Measurements from ENCODE around the gene PIK3CD.
A peak's percentile ranks its signal among the peaks of the same experiment; 100 is the strongest.
"Not testable (repeated sequence)": the region's sequence is repeated elsewhere in the genome, so short reads cannot be mapped to it uniquely, and the experiment has no call there.

The PIK3CD gene

DNA sequence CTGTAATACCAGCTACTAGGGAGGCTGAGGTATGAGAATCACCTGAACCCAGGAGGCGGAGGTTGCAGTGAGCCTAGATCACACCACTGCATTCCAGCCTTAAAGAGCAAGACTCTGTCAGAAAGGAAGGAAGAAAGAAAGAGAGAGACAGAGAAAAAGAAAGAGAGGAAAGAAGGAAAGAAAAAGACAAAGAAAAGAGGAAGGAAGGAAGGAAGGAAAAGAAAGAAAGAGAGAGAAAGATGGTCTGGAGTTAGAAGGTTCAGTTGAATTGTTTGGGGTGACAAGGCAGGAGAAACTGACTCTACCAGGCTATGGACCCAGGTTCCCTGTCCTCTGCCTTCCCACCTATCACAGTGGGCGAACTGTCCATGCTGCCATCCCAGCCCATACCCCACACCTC, 27.4 kb upstream of the PIK3CD start:
- no peak for DNase-seq (ENCODE audit: low read depth)

DNA sequence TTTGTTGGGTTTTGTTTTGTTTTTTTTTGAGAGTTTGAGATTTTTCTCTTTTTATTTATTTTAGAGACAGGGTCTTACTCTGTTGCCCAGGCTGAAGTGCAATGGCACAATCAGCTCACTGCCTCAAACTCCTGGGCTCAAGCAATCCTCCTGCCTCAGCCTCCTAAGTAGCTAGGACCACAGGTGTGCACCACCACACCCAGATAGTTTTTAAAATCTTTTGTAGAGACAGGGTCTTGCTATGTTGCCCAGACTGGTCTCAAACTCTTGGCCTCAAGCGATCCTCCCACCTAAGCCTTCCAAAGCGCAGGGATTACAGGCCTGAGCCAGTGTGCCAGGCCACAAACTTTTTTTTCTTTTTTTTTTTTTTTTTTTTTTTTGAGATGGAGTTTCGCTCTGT, 26.5 kb upstream of the PIK3CD start:
- not testable (repeated sequence) for DNase-seq (ENCODE audit: low read depth)

DNA sequence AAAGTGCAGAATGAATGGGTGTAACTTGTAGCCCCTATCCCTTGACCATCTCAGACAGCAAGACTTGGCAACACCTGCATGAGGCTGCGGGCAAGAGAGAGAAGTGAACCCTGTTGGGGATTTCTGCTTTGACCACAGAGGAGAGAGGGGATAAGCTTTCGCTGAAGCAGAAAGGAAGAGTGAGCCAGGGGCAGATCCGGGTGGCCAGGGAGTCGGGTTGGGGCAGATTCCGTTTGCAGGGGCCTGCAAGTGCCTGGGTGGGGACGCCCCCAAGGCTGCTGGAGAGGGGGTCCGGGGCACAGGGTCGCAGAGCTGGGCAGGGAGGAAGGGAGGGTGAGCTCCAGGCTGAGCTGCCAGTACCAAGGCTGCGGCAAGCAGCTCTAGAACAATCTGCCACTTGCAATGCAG, 25.3 kb upstream of the PIK3CD start:
- peak; percentile 12 for DNase-seq (ENCODE audit: low read depth)

DNA sequence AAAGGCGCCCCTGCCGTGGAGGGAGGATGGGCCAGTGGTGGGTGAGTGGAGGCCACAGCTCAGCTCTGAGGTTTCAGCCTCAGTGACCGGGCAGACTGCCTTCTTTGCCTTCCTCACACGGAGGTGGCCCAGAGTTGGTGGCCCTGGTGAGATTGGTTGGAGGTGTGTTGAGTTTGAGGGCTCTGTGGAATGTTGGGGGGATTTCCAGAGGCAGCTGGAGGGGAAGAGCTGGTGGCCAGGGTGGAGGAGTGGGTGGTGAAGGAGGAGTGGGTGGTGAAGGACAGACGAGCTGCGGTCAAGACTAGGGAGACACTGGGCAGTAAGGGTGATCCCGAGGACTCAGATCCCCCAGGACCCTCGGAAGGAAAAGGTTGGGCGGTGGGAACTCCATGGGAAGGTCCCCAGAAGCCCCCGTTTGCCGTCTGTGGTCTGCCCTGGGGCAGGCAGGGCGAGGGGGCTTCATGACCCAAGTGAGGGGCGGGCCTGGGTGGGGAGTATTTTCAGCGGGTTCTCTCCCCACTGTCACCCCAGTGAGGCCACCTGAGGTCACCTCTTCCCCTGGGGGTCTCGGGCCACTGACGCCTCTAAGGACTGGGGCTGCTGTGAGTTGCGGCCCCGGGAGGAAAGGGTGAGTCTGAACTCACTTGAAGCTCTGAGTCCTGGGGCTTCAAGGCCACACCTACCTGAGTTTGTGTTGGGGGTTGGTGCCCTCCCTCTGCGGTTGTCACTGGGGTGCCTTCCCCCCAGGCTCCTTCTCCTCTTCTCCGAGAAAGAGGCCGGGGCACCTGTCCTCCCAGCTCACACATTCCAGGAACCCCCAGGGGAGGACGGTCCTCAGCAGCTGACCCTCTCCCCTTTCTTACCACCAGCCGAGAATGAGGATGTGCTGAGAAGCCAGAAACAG, 22.7 kb upstream of the PIK3CD start:
- peak; percentile 68 for DNase-seq (ENCODE audit: low read depth)

DNA sequence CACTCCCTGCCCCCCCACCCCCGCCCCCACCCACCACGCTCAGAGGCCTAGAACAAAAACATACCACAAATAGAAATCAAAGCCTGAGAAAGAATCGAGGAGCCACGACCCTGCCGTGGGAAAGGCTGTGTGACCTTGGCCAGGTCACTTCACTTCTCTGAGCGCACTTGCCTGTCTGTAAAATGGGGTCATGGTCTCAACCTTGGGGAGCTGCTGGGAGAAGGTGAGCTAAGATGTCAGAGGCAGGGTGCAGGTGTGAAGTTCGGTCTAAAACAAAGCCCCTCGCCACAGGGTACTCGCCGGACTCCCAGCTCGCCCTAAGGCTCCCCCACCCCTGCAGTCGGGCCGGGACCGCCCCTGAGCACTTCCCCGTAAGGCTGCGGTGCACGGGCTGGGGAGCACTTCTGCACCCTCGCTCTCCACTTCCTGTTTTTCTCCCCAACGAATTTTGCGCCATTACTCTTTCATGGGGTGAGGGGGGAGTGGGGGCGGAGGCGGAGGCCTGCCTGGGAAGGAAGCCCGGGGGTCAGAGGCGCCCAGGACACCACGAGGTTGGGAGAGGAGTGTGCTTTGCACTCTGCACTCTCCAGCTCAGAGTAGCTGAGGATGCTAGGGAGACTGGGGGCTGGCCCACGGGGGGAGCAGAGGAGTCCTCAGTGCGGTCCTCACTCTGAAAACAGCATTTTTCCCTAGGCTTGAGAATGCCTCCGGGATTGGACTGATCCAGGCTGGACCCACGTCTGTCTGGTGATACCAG, 21.9 kb upstream of the PIK3CD start:
- DNase-seq (ENCODE audit: low read depth): peak; percentile 77

DNA sequence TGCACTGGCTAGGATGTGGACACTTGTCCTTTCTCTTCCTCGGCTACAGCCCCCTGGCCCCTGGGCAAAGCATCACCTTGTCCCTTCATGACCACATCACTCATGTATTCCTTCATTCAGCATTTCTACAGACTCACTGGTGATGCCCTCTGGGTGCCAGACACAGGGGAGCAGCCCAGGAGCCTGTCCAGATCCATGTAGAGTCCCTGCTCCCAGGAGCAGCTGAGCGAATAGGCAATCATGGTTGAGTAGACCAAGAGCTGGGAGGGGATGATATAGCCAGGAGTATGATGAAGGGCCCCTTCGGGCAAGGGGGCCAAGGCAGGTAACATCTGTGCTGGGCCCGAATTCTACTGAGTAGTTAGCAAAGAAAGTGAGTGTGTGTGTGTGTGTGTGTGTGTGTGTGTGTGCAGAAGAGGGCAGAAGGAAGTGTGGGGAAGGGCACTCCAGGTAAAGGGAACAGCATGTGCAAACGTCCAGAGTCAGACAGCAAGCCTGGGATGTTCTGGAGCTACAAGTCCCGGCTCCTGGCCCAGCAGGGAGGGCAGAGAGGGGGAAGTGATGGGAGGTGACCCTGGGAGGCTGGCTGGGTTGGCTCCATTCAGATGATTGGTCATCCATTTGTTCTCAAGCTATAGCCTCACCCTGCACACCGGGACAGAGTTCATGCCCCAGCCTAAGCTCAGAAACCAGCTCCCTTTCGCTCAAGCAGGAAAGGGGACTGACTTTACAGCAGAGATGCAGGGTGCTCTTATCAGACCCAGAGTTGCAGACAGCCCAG, 21.0 kb upstream of the PIK3CD start:
- DNase-seq (ENCODE audit: low read depth): peak; percentile 11

DNA sequence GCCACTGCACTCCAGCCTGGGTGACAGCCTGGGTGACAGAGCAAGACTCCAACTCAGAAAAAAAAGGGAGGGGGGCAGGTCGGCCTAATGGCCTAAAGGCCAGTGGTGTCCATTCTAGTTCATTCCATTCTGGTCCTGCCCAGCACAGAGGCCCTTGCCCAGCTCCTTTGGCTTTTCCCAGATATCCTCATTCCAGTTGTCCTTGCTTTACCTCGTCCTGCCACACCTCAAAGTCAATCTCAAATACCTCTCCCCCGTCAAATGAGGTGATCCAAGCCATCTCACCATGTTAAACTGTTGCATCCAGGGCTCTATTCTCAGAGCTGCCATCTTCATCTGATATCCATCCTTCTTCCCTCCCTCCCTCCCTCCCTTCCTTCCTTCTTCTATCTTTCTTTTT, 19.9 kb upstream of the PIK3CD start:
- no peak for DNase-seq (ENCODE audit: low read depth)

DNA sequence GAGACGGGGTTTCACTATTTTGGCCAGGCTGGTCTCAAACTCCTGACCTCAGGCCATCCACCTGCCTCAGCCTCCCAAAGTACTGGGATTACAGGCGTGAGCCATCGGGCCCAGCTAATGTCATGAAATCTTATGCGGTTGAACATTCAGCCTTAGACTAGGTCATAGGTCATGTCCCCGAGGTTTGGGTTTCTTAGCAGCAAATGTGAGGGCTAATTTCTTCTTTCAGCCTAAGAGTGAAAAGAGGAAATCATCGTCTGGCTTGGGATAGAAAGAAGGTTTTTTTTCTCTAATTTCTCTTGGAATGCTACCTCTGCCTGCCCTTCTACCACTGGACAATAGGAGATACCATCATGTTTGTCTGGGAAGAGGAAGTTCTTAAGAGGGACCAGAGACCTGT, 18.0 kb upstream of the PIK3CD start:
- no peak for DNase-seq (ENCODE audit: low read depth)

DNA sequence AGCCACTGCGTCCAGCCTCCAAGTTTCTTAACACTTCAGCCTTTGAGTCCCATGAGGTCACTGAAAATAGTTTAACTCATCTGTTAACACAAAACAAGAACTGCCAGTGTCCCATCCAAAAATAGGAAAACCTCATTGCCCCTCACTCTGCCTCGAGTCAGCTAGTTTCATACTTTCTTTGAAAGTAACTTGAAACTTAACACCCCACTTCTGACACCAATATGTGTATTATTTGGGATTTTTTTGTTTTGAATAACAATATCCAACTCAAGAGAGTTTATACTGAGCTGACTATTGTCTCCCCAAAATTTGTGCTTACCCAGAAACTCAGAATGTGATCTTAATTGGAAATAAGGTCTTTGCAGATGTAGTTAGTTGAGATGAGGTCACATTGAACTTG, 16.9 kb upstream of the PIK3CD start:
- DNase-seq (ENCODE audit: low read depth): no peak

DNA sequence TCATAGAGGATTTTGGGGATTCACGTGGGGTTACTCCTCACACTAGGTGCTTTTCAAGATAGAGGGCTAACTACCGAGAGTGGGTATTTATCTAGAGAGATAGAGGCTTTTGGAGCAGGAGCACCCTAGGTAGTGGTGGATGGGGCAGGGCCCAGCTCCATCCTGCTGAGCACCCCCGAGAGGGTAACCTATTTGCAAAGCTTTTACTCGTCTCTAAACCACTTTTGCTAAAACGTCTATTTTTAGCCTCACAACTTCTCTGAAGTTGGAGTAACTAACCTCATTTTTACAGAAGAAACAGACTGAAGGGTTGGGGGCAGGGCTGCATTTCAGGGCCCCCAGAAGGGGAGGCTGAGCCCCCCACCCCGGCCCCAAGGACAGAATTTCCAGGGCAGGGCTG, 12.3 kb upstream of the PIK3CD start:
- DNase-seq (ENCODE audit: low read depth): no peak

DNA sequence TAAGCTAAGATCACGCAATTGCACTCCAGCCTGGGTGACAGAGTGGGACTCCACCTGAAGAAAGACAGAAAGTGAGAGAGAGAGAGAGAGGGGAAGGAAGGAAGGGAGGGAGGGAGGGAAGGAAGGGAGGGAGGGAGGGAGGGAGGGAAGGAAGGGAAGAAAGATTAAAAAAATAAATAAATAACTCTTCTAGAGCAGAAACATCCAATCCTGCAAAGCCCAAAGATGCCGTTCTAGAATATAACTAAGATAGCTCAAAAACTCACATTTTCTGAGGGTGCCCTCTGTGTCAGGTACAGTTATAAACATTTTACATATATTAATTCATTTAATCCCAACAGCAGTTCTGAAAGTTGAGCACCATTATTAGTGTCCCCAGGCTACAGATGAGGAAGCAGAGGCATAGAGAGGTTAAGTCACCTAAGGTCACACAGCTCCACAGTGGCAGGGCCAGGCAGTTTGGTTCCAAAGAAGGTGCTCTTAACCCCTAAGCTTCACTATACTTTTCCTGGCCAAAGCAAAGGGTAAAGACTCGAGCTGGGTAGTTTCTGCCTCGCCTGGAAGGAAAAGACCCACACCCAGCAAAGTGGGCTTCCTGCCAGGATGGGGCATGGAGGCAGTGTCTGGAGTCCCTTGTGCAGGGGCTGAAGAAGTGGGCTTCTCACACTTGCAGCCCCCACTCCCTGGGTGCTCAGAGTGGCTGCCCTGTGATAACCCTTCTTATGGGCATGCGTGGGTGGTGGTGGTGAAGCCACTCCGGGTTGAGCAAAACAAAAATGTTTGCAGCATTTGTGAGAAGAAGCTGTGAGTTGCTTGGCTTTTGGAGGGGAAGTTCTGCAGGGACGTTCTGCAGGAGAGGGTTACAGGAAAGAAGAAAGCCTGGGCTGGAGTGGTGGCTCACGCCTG, 7.9 kb upstream of the PIK3CD start:
- DNase-seq (ENCODE audit: low read depth): no peak

DNA sequence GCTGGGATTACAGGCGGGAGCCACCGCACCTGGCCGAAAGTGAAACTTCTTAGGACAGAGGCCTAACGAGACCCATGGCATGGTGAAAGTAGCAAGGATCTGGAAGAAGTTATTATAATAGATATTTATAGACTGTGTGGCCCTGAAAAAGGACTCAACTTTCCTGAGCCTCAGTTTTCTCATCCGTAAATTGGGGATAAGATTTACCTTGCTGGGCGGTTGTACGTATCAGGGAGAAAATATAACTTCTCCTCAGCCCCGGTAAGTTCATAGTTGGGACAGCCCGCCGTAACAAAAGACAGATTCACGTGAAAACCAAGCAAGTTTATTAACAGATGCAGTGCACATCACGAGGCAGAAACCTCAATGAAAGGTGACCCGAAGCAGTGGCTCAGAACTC, 5.5 kb upstream of the PIK3CD start:
- no peak for DNase-seq (ENCODE audit: low read depth)

DNA sequence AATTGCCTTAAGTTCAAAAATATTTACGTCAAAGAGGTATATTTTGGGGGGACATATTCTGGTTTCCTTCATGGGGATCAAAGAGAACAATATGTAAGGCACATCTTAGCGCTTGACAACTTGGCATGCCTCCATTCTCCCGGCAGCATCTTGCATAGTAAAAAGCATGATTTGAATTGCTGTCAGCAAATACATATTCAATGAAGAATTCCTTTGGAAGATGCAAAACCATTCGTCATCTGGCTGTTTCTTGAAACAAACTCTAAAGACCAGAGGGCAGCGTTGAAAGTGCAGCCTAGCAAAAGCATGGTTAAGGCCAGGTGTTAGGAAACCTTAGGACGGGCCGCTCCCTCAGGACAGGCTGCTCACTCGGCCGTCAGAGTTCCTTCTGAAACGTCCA, 3.4 kb upstream of the PIK3CD start:
- no peak for DNase-seq (ENCODE audit: low read depth)

DNA sequence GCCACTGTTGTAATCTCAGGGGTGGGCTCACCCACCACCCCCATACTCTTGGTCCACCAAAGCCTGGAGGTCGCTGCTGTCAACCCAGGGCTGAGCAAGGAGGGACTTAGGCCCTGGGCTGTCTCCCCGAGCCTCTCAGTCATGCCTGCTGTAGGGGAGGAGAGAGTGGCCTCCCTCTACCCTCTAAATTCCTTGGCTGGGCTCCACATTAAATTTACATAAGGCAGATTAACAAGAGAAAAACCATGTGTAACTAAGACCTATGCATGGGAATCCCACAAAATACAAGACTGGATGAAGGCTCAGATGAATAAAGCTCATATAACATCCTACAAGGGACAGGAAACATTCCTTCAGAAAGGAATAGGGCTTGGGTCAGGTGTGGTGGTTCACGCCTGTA, 1.8 kb upstream of the PIK3CD start:
- DNase-seq (ENCODE audit: low read depth): no peak

DNA sequence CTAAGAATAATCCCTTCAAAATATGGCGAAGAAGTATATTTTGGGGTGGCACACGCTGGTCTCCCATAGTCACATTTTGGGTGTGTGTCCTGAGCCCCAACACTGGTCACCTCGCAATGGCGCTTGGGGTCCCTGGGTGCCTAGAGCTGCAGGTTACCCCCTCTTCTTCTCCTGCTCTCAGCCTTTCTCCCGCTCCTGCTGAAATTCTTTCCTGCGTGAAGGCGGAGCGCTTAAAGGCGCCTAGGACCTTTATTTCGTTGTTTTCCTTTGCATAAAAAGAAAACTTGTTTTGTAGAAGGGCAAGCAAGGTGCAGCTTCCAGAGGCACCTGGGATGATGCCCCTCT, 339 bp upstream of the PIK3CD start:
- DNase-seq (ENCODE audit: low read depth): no peak

DNA sequence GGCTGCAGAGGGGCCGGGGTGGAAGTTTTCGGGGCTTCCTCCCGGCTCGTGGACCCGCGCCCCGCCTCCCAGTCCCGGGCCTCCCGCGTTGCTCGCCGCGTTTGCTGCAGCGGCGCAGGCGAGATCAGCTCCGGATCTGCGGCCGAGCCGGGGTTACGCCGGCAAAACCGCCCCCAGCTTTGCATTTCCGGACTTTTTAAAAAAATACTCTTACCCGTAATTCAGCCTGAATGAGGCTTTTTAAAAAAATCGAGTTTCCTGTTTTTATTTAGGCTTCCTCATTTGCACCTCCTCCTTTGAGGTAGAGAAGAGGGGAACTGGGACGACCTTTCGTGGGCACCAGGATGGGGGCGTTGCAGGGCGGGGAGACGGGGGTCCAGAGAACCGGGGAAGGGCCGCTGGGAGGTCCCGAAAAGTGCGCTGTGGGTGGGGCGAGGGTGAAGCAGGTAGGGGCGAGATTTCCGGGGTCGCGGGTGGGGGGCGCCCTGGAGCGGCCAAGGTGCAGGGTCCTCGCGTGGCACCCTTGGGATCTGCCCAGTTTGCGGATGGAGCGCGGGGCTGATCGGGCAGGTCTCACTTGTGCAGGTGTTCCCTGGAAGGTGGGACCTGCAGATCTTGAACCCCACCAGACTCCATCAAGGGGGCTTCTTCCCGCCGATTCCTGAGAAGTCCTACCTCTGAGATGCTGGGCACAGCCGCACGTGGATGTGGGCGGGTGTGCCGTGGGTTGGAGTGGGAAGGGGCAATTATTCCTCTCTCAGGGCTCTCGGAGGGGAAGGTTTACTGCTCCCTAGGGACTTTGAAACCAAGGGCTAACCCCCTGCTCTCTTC, 1.1 kb downstream of the PIK3CD start:
- DNase-seq (ENCODE audit: low read depth): no peak

DNA sequence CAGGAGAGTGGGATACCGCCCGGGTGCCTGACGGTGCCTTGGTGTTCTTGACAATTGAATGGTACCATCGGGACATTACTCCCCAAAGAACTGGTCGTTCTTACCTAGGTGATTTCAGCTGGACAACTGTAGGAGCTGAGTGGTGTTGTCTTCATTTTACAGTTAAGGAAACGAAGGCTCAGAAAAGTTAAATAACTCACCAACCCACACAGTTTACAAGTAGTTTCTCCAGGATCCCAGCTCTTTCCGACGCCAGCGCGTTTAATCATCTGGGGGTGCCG, 1.6 kb downstream of the PIK3CD start:
- DNase-seq (ENCODE audit: low read depth): no peak

DNA sequence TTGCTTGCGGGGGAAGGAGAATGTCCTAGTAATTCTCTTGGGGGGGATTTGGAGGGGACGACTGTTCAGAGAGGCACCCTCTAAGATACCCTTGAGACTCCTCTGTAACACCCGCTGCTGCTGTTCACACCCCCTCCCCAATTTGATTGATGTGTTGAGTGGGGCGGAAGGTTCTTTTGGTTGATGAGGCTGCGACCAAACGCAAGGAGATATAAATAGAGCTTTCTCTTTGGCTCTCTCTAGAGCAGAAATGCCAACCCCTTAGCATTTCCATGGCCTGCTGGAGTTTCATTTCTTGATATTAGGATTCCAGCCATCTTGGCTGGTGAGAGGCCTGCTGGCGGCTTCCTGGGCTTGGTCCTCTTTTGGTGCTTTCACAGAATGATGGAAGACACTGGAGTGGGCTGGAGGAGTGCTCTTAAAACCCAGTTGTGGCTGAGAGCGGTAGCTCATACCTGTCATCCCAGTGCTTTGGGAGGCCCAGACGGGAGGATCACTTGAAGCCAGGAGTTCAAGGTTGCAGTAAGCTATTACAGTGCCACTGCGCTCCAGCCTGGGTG, 2.0 kb downstream of the PIK3CD start:
- no peak for DNase-seq (ENCODE audit: low read depth)

DNA sequence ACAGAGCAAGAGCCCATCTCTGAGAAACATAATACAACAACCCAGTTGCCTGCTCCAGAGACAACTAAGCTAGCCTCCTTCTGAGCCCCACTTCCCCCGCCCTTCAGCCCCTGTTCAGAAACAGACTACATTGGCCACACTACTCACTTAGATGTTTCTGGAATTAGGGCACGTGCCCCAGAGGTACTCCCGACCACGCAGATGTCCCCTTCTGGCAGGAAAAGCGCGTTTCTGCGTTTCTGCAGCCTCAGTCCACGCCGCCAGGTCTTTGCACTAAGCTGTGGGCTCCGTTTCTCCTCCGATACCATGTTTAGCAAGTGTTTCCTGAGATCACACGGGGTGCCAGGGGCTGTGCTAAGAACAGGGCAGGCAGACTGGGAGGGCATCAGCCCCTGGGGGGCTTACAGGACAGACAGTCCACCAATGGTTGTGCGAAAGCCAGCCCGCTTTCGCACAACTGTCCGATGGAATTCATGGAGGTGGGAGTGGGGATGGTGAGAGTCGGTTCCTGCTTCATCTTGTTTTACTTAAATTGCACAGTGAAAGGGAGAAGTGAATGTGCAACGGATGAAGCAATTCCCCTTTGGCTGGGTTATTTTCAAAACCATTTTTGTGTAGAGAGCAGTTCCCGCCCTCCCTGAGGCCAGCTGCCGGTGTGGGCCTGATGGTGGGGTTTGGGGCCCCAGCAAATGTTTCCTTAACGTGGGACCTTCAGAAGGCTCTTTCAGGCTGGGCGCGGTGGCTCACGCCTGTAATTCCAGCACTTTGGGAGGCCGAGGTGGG, 2.7 kb downstream of the PIK3CD start:
- DNase-seq (ENCODE audit: low read depth): no peak
